GM19372 (cell line): Measurements from ENCODE around the gene ASMT.
"Not testable (repeated sequence)": the region's sequence is repeated elsewhere in the genome, so short reads cannot be mapped to it uniquely, and the experiment has no call there.

Experiments
- ATAC-seq: cut with Tn5 transposase; IDR thresholded peaks from one replicate; pipeline ENCODE4 v1.9.1; 2021; ENCODE audit warnings: mild to moderate bottlenecking, low read depth, moderate library complexity; ENCODE audit not compliant: unreplicated experiment

The ASMT gene

GRCh38 chrX:1597345-1598020 is 17.4 kb upstream of the ASMT start:
- no peak for ATAC-seq

GRCh38 chrX:1598021-1598875 is 16.6 kb upstream of the ASMT start:
- no peak for ATAC-seq

GRCh38 chrX:1598876-1599790 is 15.7 kb upstream of the ASMT start:
- no peak for ATAC-seq

DNA sequence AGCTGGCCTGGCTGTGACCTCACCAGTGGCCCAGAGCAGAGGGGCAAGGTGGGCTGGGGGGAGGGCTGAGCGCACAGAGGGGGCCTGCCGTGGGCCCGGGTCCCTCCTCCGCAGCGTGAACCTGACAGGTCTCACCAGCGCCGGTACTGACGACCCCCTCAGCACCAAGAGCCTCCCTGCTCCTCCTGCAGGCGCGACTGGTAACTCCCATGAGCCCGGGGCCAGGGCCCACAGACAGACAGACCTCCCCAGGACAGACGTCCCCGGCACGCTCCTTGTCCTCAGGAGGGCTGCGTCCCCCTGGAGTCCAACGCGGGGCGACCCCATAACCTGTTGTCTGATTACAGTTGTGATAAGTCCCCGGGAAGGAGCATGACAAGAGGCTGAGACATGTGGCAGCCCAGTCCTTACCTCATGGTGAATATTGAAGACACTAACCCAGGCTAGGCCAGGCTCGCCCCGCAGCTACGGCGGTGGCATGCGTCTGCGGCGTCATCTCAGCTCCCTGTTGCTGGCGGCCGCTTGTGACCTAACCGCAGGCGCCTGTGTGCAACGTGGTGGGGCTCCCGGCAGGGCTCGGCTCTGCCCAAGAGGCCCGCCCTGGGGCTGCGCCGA is 15.0 kb upstream of the ASMT start:
- ATAC-seq: no peak

DNA sequence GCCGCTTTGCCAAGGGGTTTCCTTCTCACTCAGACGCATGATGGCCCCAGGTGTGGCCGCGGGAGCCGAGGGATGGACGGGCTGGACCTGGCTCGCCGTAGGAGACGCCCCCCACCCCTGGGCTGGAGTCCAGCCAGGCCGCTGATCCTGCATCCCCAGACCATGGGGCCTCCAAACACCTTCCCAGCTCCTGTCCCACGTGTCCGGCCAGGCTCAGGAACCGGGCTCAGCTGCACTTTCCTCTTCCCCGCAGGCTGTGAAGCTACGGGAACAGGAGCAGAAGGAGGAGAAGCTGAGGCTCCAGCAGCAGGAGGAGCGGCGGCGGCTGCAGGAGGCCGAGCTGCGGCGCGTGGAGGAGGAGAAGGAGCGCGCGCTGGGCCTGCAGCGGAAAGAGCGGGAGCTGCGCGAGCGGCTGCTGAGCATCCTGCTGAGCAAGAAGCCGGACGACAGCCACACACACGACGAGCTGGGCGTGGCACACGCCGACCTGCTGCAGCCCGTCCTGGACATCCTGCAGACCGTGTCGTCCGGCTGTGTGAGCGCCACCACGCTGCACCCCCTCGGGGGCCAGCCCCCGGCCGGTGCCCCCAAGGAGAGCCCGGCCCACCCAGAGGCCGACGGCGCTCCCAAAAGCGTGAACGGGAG is 14.3 kb upstream of the ASMT start:
- ATAC-seq: no peak

DNA sequence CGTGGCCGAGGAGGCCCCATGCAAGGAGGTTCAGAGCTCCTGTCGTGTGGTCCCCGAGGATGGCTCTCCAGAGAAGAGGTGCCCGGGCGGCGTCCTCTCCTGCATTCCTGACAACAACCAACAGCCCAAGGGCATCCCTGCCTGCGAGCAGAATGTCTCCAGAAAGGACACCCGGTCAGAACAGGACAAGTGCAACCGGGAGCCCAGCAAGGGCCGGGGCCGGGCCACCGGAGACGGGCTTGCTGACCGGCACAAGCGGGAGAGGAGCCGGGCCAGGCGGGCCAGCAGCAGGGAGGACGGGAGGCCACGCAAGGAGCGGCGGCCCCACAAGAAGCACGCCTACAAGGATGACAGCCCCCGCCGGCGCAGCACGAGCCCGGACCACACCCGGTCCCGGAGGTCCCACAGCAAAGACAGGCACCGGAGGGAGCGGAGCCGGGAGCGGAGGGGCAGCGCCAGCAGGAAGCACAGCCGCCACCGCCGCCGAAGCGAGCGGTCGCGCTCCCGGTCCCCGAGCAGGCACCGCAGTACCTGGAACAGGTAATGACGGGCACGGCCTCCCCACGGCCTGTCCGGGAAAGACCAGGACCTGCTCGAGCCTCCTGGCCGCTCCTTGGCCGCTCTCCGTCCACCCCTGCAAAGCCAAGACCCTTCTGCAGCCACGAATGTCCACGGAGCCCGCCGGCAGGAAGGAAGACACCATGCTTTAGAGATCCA is 13.7 kb upstream of the ASMT start:
- no peak for ATAC-seq

DNA sequence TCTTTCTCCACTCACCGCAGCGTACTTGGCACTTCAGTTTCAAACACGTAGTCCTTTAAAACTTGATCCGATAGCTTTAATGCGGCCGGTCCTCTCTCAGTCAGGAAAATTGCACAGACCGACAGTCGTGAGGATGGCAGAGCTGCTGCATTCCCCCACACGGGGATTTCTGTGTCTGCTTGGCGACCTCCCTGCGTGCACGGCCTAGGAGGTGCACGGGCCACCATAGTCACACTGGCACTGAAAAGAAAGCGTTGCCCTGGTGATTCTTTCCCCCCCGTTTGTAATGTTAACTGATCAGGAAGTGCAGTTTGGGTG is 13.1 kb upstream of the ASMT start:
- ATAC-seq: no peak

GRCh38 chrX:1602299-1602698 is 12.6 kb upstream of the ASMT start:
- no peak for ATAC-seq

- no peak for ATAC-seq
These were observed 8.4 kb upstream of the ASMT start for GRCh38 chrX:1606496-1606895.

DNA sequence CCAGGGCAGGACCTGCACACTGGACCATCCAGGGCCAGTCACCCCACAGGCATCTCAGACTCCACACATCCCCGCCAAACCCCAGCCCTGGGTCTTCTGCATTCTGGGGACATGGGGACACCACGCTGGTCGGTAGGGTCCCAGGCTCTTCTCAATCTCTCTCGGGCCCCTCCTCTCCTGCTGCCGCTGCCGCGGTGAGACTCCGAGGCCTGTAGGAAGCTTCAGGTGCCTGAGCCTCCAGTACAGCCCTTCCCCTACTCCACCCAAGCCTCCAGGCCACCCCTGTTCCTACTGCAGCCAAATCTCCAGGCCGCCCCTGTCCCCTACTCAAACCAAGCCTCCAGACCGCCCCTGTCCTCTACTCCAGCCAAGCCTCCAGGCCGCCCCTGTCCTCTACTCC is 5.5 kb upstream of the ASMT start:
- ATAC-seq: no peak

- ATAC-seq: no peak
These were observed 5.1 kb upstream of the ASMT start for GRCh38 chrX:1609762-1610161.

DNA sequence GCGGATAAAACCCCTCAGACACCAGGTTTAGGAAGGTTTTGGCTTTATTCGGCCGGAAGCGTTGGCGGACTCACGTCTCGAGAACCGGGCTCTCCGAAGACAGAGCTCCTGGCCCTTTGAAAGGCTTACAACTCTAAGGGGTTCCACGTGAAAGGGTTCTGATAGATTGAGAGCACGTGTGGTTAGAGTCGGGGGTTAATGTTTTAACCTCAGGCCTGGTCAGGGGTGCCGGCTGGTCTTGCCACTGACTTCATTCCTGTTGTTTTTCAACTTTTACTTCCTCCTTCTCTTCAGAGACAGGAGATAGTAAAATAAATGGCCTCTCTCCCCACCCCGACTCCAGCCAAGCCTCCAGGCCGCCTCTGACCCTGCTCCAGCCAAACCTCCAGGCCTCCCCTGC is 4.7 kb upstream of the ASMT start:
- no peak for ATAC-seq

DNA sequence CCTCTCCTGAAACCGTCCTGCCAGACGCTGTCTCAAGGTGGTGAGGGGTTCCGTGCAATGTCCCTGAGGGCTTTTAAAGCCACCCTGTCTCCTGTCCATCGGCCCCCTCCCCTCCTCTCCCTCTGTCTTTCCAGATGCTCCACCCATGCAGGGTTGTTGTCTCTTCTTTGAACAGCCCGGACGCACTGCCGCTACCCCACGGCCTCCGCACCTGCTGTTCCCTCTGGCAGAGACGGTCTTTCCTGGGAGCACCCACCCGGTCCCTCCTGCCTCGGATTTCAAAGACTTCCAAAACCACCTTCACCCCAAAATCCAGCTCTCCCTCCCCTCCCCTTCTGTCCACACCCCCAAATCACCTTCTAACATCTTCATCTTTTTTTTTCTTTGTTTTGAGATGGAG is 4.1 kb upstream of the ASMT start:
- no peak for ATAC-seq

GRCh38 chrX:1612641-1613286 is 2.1 kb upstream of the ASMT start:
- no peak for ATAC-seq

DNA sequence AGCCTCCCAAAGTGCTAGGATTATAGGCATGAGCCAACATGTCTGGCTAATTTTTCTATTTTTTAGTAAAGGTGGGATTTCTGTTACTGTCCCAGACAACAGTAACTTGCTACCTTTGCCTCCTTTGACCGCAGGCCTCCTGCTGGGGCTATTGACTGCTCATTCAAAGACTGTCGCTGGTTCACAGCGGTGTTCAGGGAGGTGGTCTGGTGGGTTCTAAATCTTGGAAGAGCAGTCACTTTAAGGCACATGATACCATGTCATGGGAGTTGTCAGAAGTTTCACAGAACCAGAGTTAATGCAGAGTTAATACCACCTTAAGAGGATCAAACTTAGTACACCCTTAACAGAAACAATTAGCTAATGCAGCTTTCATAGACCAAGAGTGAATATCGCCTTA is 3.8 kb downstream of the ASMT start:
- ATAC-seq: no peak

GRCh38 chrX:1623691-1624090 is 8.8 kb downstream of the ASMT start:
- ATAC-seq: no peak

GRCh38 chrX:1624158-1624860 is 9.4 kb downstream of the ASMT start:
- not testable (repeated sequence) for ATAC-seq

DNA sequence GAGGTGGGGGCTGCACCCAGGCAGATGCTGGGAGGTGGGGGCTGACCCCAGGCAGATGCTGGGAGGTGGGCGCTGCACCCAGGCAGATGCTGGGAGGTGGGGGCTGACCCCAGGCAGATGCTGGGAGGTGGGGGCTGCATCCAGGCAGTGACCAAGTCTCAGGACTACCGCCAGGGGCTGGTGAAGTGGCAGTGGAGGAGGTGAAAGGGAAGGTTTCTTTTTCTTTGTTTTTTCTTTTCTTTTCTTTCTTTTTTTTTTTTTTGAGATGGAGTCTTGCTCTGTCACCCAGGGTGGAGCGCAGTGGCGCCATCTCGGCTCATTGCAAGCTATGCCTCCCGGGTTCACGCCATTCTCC is 10.0 kb downstream of the ASMT start:
- not testable (repeated sequence) for ATAC-seq

- ATAC-seq: no peak
These were observed 14.4 kb downstream of the ASMT start for GRCh38 chrX:1629244-1629643.
